Suprapubic skin (tissue), 3 donors: ENCODE results near the gene LRRC8C.

Experiments used
- CTCF ChIP-seq, 2 donors: fragments of 200-600 bp in 1 of 2; fragments of 450-650 bp in 1 of 2; sonication (generic) in 1 of 2; IDR thresholded peaks; one replicate each; pipeline ENCODE4 v1.5.1; 2016 to 2019; ENCODE audit warnings: antibody characterized with exemption in 2 of 2, mild to moderate bottlenecking in 1 of 2, moderate library complexity in 1 of 2
- POLR2A ChIP-seq, 2 donors: fragments of 450-650 bp; IDR thresholded peaks; one replicate each; pipeline ENCODE4 v1.6.1; 2017; ENCODE audit warnings: antibody characterized with exemption in 2 of 2, mild to moderate bottlenecking in 2 of 2, moderate library complexity in 2 of 2

- TF ChIP-seq CTCF (IDR thresholded peaks at IDR 0.05) (no peak), POLR2A (IDR thresholded peaks at IDR 0.05) (no peak)
Observed at GRCh38 chr1:89719502-89720306, 86.8 kb downstream of the LRRC8C start.
